H1 (cell line): Measurements from ENCODE around the gene CLDN14. TPM values are rescaled to one million over a fixed set of nuclear protein-coding genes. Genes with fewer than 3 reads are reported as not detected.

Experiments
- CTCF ChIA-PET: fragments of 300-600 bp; sonication (Branson Sonifier 250); formaldehyde crosslinking; loops from one replicate; lab custom pipeline; 2021; ENCODE audit not compliant: partially characterized antibody; lab: Charles Lee
- POLR2A ChIA-PET: fragments of 300-600 bp; sonication (Branson Sonifier 250); formaldehyde crosslinking; loops from one replicate; lab custom pipeline; 2021; ENCODE audit warnings: inconsistent platforms; ENCODE audit not compliant: partially characterized antibody; lab: Charles Lee
- DNase-seq, 2 experiments: peaks; one replicate each; pipeline versions ENCODE4 v3.0.0 to v3.0.0-alpha.2; 2010 to 2022; ENCODE audit warnings: low spot score in 2 of 2, low read depth in 1 of 2, mixed read lengths in 1 of 2
- FAIRE-seq: peaks from 2 replicates; lab custom pipeline; 2011; peaks lifted over from hg19 to GRCh38; lab: Jason Lieb, UNC
- H2AFZ ChIP-seq: 2 replicates; pipeline ENCODE4 v1.8.1; 2012; ENCODE audit warnings: low read length, inconsistent platforms
- H2AK5ac ChIP-seq: 2 replicates; pipeline ENCODE4 v1.6.1; 2013; ENCODE audit warnings: low read depth, low read length
- H2BK120ac ChIP-seq: replicated peaks from 2 replicates; pipeline ENCODE3; 2013; ENCODE audit warnings: low read depth, low read length, inconsistent platforms
- H2BK12ac ChIP-seq: 2 replicates; pipeline ENCODE4 v1.6.1; 2013; ENCODE audit warnings: low read depth, low read length
- H2BK15ac ChIP-seq: 2 replicates; pipeline ENCODE4 v1.6.1; 2013; ENCODE audit warnings: low read length
- H2BK20ac ChIP-seq: 2 replicates; pipeline ENCODE4 v1.6.1; 2013; ENCODE audit warnings: low read length
- H2BK5ac ChIP-seq: 2 replicates; pipeline ENCODE4 v1.6.1; 2013; ENCODE audit warnings: low read depth, low read length
- H3K14ac ChIP-seq: 2 replicates; pipeline ENCODE4 v1.6.1; 2013; ENCODE audit warnings: inconsistent platforms; ENCODE audit not compliant: insufficient read length
- H3K18ac ChIP-seq: 2 replicates; pipeline ENCODE4 v1.6.1; 2013; ENCODE audit warnings: low read length; ENCODE audit errors: extremely low read depth
- H3K23ac ChIP-seq: 2 replicates; pipeline ENCODE4 v1.6.1; 2013; ENCODE audit warnings: inconsistent platforms; ENCODE audit not compliant: insufficient read length
- H3K23me2 ChIP-seq: 2 replicates; pipeline ENCODE4 v1.6.1; 2013; ENCODE audit warnings: low read depth, low read length
- H3K27ac ChIP-seq: 2 replicates; pipeline ENCODE4 v1.6.1; 2011; ENCODE audit warnings: low read depth, low read length, inconsistent platforms
- H3K27me3 ChIP-seq, 4 experiments: replicated peaks in 1 of 4; 1 replicate in 1 of 4; 2 replicates in 3 of 4; pipeline versions ENCODE4 v1.6.1 to v1.8.1; 2011 to 2013; ENCODE audit warnings: low read length in 3 of 4, mild to moderate bottlenecking in 3 of 4, inconsistent platforms in 2 of 4, mixed read lengths in 2 of 4, moderate library complexity in 1 of 4; ENCODE audit not compliant: control insufficient read depth in 3 of 4, insufficient read depth in 3 of 4; ENCODE audit errors: extremely low read depth in 1 of 4
- H3K36me3 ChIP-seq, 4 experiments: 2 replicates each; pipeline versions ENCODE4 v1.6.1 to v1.8.1; 2011 to 2013; ENCODE audit warnings: mild to moderate bottlenecking in 4 of 4, low read length in 3 of 4, moderate library complexity in 2 of 4, control low read depth in 1 of 4, inconsistent platforms in 1 of 4; ENCODE audit not compliant: insufficient read depth in 4 of 4, control insufficient read depth in 2 of 4
- H3K4ac ChIP-seq: replicated peaks from 2 replicates; pipeline ENCODE3; 2013; ENCODE audit warnings: low read length, low read depth, mixed read lengths, inconsistent platforms; ENCODE audit not compliant: insufficient read length
- H3K4me1 ChIP-seq, 4 experiments: replicated peaks in 1 of 4; 1 replicate in 1 of 4; 2 replicates in 3 of 4; pipeline versions ENCODE4 v1.6.1 to v1.8.1; 2011 to 2013; ENCODE audit warnings: low read length in 3 of 4, inconsistent platforms in 2 of 4, mixed read lengths in 1 of 4; ENCODE audit not compliant: insufficient read depth in 4 of 4, control insufficient read depth in 3 of 4
- H3K4me2 ChIP-seq, 2 experiments: 2 replicates each; pipeline versions ENCODE4 v1.6.1 to v1.8.1; 2011 to 2013; ENCODE audit warnings: low read depth in 2 of 2, low read length in 2 of 2, control low read depth in 1 of 2, inconsistent platforms in 1 of 2, mild to moderate bottlenecking in 1 of 2; ENCODE audit not compliant: insufficient read depth in 1 of 2
- H3K4me3 ChIP-seq, 4 experiments: fragments of 200-600, 300-600 bp in 1 of 4; sonication (generic), shearing (Covaris generic), sonication (Bioruptor Twin) in 1 of 4; 2 replicates each; pipeline versions ENCODE4 v1.5.1 to v1.8.1; 2011 to 2016; ENCODE audit warnings: low read length in 4 of 4, low read depth in 3 of 4, control low read depth in 2 of 4, inconsistent platforms in 2 of 4, mild to moderate bottlenecking in 2 of 4, mixed read lengths in 1 of 4, moderate library complexity in 1 of 4; ENCODE audit not compliant: insufficient read depth in 2 of 4; ENCODE audit errors: extremely low read depth in 1 of 4
- H3K56ac ChIP-seq: replicated peaks from 2 replicates; pipeline ENCODE3; 2013; ENCODE audit warnings: low read depth, mild to moderate bottlenecking, mixed read lengths, low read length, inconsistent platforms; ENCODE audit not compliant: insufficient read length
- H3K79me1 ChIP-seq: 2 replicates; pipeline ENCODE4 v1.6.1; 2013; ENCODE audit warnings: low read depth, low read length, control low read depth
- H3K79me2 ChIP-seq, 2 experiments: 2 replicates each; pipeline versions ENCODE4 v1.6.1 to v1.8.1; 2012 to 2013; ENCODE audit warnings: low read length in 2 of 2, mild to moderate bottlenecking in 2 of 2, inconsistent platforms in 1 of 2; ENCODE audit not compliant: insufficient read depth in 2 of 2, control insufficient read depth in 1 of 2
- H3K9ac ChIP-seq, 4 experiments: replicated peaks in 1 of 4; 1 replicate in 1 of 4; 2 replicates in 3 of 4; pipeline versions ENCODE4 v1.6.1 to v1.8.1; 2011 to 2013; ENCODE audit warnings: low read depth in 3 of 4, low read length in 3 of 4, control low read depth in 2 of 4, mild to moderate bottlenecking in 2 of 4, moderate library complexity in 2 of 4, inconsistent platforms in 1 of 4; ENCODE audit errors: extremely low read depth in 1 of 4
- H3K9me3 ChIP-seq, 2 experiments: 2 replicates each; pipeline versions ENCODE4 v1.6.1 to v1.8.1; 2012 to 2013; ENCODE audit warnings: mild to moderate bottlenecking in 2 of 2, moderate library complexity in 2 of 2, control low read depth in 1 of 2, inconsistent platforms in 1 of 2, low read depth in 1 of 2, low read length in 1 of 2, mixed read lengths in 1 of 2; ENCODE audit not compliant: insufficient read depth in 2 of 2
- H4K20me1 ChIP-seq, 2 experiments: replicated peaks in 1 of 2; 2 replicates each; pipeline versions ENCODE3 to v1.8.1; 2011 to 2013; ENCODE audit warnings: inconsistent platforms in 2 of 2, low read length in 2 of 2, mild to moderate bottlenecking in 1 of 2; ENCODE audit not compliant: insufficient read depth in 2 of 2, control insufficient read depth in 1 of 2
- H4K5ac ChIP-seq: 2 replicates; pipeline ENCODE4 v1.6.1; 2013; ENCODE audit warnings: low read length, low read depth, mixed read lengths, inconsistent platforms; ENCODE audit not compliant: insufficient read length
- H4K8ac ChIP-seq: 2 replicates; pipeline ENCODE4 v1.8.0; 2013; ENCODE audit warnings: mild to moderate bottlenecking, moderate library complexity, low read length, inconsistent platforms; ENCODE audit not compliant: insufficient read depth; ENCODE audit errors: extremely low read depth
- H4K91ac ChIP-seq: replicated peaks from 2 replicates; pipeline ENCODE3; 2013; ENCODE audit warnings: low read length, mixed read lengths, inconsistent platforms; ENCODE audit not compliant: insufficient read length
- ATF2 ChIP-seq: IDR thresholded peaks from 2 replicates; pipeline ENCODE4 v1.6.1; 2012; ENCODE audit warnings: low read length, inconsistent platforms
- CHD2 ChIP-seq: IDR thresholded peaks from 2 replicates; pipeline ENCODE4 v1.6.1; 2012; ENCODE audit warnings: low read length, improper control_type of control experiment
- CREB1 ChIP-seq: IDR thresholded peaks from 2 replicates; pipeline ENCODE4 v1.6.1; 2012; ENCODE audit warnings: inconsistent platforms
- CTCF ChIP-seq, 3 experiments: IDR thresholded peaks; 1 replicate in 2 of 3; 2 replicates in 1 of 3; pipeline versions ENCODE4 v1.5.1 to v1.6.1; 2011; ENCODE audit warnings: low read length in 3 of 3, mild to moderate bottlenecking in 3 of 3, inconsistent platforms in 2 of 3, low read depth in 1 of 3, moderate library complexity in 1 of 3; ENCODE audit not compliant: insufficient read depth in 1 of 3; ENCODE audit errors: control extremely low read depth in 1 of 3
- KDM4A ChIP-seq: IDR thresholded peaks from one replicate; pipeline ENCODE4 v1.7.1; 2012; ENCODE audit warnings: low read depth, mild to moderate bottlenecking, moderate library complexity, low read length, inconsistent platforms; ENCODE audit not compliant: severe bottlenecking
- KDM5A ChIP-seq: fragments of 200-600 bp; IDR thresholded peaks from 2 replicates; pipeline ENCODE4 v1.7.1; 2012; ENCODE audit warnings: mild to moderate bottlenecking, low read length, inconsistent platforms, mixed read lengths
- POLR2AphosphoS5 ChIP-seq: IDR thresholded peaks from 2 replicates; pipeline ENCODE4 v1.6.1; 2011; ENCODE audit warnings: low read depth, low read length
- RNF2 ChIP-seq: fragments of 200-900, 300-1000 bp; sonication (generic); IDR thresholded peaks from 2 replicates; pipeline ENCODE4 v1.7.1; 2016; ENCODE audit warnings: borderline replicate concordance, low read depth, mild to moderate bottlenecking, antibody characterized with exemption, low read length; ENCODE audit not compliant: poor library complexity, severe bottlenecking; ENCODE audit errors: missing control alignments
- SP1 ChIP-seq: IDR thresholded peaks from 2 replicates; pipeline ENCODE4 v1.6.1; 2011; ENCODE audit warnings: low read depth, low read length
- TBP ChIP-seq: IDR thresholded peaks from 2 replicates; pipeline ENCODE4 v1.6.1; 2011; ENCODE audit warnings: low read depth, low read length, improper control_type of control experiment
- TEAD4 ChIP-seq: IDR thresholded peaks from 2 replicates; pipeline ENCODE4 v1.6.1; 2012; ENCODE audit warnings: low read depth, low read length, inconsistent platforms, mixed read lengths
- WGBS, 2 experiments: shearing (Covaris generic) in 1 of 2; methylation state at CpG; one replicate each; pipeline versions ENCODE4 v1.1.6 to v1.1.7; 2013 to 2015; ENCODE audit warnings: low lambda C conversion rate in 2 of 2, mixed read lengths in 2 of 2, inconsistent platforms in 1 of 2, low coverage in 1 of 2, missing lambda C conversion rate in 1 of 2; ENCODE audit not compliant: insufficient replicate concordance in 2 of 2, insufficient coverage in 1 of 2, insufficient read length in 1 of 2; ENCODE audit errors: extremely low coverage in 1 of 2, missing lambda C conversion rate in 1 of 2; 5-methylcytosine and 5-hydroxymethylcytosine counted together
- polyA plus RNA-seq, 7 experiments: library from polyadenylated mRNA; depleted of rRNA in 3 of 7; stranded (reverse) in 5 of 7; unstranded in 2 of 7; fragments of >200 nt in 5 of 7; fragments of 200-250 nt in 2 of 7; gene quantifications; 1 replicate in 5 of 7; 2 replicates in 1 of 7; 4 replicates in 1 of 7; pipeline versions ENCODE4 v1.2.1 to v1.2.3, GENCODE V29; 2011 to 2013; ENCODE audit warnings: missing spikeins in 2 of 7, mixed read lengths in 2 of 7
- total RNA-seq: library from RNA; stranded (reverse); fragmentation: NEBNext Ultra II Directional; extraction: Animal tissue kit (Norgen Biotek cat#: 25700); gene quantifications from 2 replicates; pipeline ENCODE4 v1.2.1, GENCODE V29; 2021

CLDN14 gene
- total and polyA plus RNA-seq, 2 of the 8 experiments (the other 6 are each of a cell fraction or from before 2014, with no cell fraction given) = 0.08 TPM; not detected in 1

- Histone ChIP-seq H3K27ac (no peak overlapping the region), H3K56ac (no peak overlapping the region), H3K4me3 (no peak overlapping the region), H2BK20ac (no peak overlapping the region), H3K79me1 (no peaks in the 10 kb centered on the region), H2AK5ac (no peak overlapping the region), H3K4me1 (no peaks in the 10 kb centered on the region; a peak in 1 of 7 replicates), H3K4me2 (no peak overlapping the region), H2BK15ac (no peak overlapping the region), H3K9me3 (no peaks in the 10 kb centered on the region), H3K79me2 (no peaks in the 10 kb centered on the region), H2BK5ac (no peak overlapping the region), H2BK120ac (no peak overlapping the region), H3K23me2 (no peaks in the 10 kb centered on the region), H3K14ac (no peak overlapping the region), H4K5ac (no peak overlapping the region), H3K4ac (no peak overlapping the region), H3K9ac (no peak overlapping the region), H3K36me3 (no peaks in the 10 kb centered on the region), H2BK12ac (no peak overlapping the region), H4K91ac (no peak overlapping the region), H3K23ac (no peak overlapping the region), H3K18ac (no peak overlapping the region), H2AFZ (no peak overlapping the region), H4K20me1 (no peaks in the 10 kb centered on the region), H4K8ac (no peak overlapping the region), H3K27me3 (no peaks in the 10 kb centered on the region)
- FAIRE-seq = no peak
- DNase-seq = no peak
- ChIA-PET CTCF (interaction anchor here (0.9 to 1.8 kb wide), 4 partner anchors 9 to 104 kb away, joined by 3 to 5 read pairs (median 4); no protein-coding TSS in a partner anchor), POLR2A (no interaction called here)
- WGBS, 2 experiments = 89% methylated on average over 4 of the region's 4 CpGs; no CpG with 5 or more reads in 1 of the 2 experiments
- no peak for TF ChIP-seq POLR2AphosphoS5
- no peak for TF ChIP-seq KDM5A
- no peak for TF ChIP-seq CTCF (IDR thresholded peaks at IDR 0.05; ENCODE audit: control extremely low read depth in 1 of 3, insufficient read depth in 1 of 3, low read depth in 1 of 3, low read length in 3 of 3)
- TF ChIP-seq KDM4A = no peak
- no peak for TF ChIP-seq TBP
- TF ChIP-seq SP1 = no peak
- TF ChIP-seq CREB1 = no peak
- no peak for TF ChIP-seq RNF2
- no peak for TF ChIP-seq CHD2
- no peak for TF ChIP-seq ATF2
- no peak for TF ChIP-seq TEAD4
These were observed 46.2 kb upstream of the CLDN14 start for GRCh38 chr21:36526104-36526503.
